ENCODE results near the gene HSPBP1. TPM values are rescaled to one million over a fixed set of nuclear protein-coding genes. Genes with fewer than 3 reads are reported as not detected.
A peak's percentile ranks its signal among the peaks of the same experiment; 100 is the strongest.

The HSPBP1 gene
- total RNA-seq, 1 donor from 2014 or later: 15.0 TPM

DNA sequence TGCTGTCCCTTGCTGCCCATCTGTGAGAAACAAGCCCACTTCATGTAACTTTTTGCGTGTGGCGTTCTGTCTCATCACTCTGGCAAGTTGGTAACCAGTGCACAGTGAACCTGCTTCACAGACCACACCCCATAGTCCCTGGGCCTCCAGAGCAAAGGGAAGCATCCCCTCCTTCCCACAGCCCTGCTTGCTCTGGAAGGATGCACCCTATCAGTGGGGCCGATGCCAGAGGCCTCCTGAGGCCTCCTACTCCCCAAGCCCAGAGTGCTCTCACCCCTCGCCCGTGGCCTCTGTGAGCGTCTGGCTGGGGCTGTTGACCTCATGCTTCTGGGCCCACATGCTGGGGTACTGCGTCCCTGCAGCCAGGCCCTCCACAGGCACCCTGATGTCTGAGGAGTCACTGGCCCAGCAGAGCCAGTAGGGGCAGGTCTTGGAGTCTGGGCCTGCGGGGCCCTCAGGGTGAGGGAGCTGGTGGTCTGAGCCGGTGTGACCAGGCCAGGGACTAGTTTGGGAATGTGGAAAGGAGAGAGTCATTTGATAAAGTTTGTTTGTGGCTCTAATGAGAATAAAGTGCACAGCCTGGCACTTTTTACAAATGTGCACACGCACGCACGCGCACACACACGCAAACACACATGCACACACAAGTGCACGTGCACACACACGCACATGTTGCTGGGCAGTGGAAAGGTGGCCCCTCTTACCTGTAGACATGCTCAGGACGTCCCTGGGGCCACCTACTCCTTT lies 56.4 kb downstream of the HSPBP1 start:
- Mint-ChIP-seq H3K36me3 (peaks cover 9% of the 10 kb centered on the region), H3K27me3 (ENCODE audit: insufficient read depth, low read depth) (peaks cover 4% of the 10 kb centered on the region), H3K27ac (no peak overlapping the region), H3K9me3 (peaks cover 5% of the 10 kb centered on the region), H3K4me3 (no peak overlapping the region), H3K4me1 (peaks cover 5% of the 10 kb centered on the region)
- Histone ChIP-seq H4K20me1 (ENCODE audit: low read depth) (peaks cover 5% of the 10 kb centered on the region), H3F3A (ENCODE audit: low read depth) (no peaks in the 10 kb centered on the region), H3K4me1 (no peaks in the 10 kb centered on the region), H3K9me3 (ENCODE audit: low read depth) (no peaks in the 10 kb centered on the region), H3K27ac (no peak overlapping the region), H3K36me3 (no peaks in the 10 kb centered on the region), H3K27me3 (no peaks in the 10 kb centered on the region), H3K9ac (no peak overlapping the region), H2AFZ (replicated peaks) (no peak overlapping the region), H3K4me3 (no peak overlapping the region), H3K4me2 (no peak overlapping the region), H3K79me2 (ENCODE audit: low read depth) (no peaks in the 10 kb centered on the region)
- DNase-seq (ENCODE audit: low spot score): no peak
- TF ChIP-seq CTCF (IDR thresholded peaks at IDR 0.05) (no peak), EZH2phosphoT487 (IDR thresholded peaks at IDR 0.05) (no peak), EZH2 (IDR thresholded peaks at IDR 0.05) (no peak)

DNA sequence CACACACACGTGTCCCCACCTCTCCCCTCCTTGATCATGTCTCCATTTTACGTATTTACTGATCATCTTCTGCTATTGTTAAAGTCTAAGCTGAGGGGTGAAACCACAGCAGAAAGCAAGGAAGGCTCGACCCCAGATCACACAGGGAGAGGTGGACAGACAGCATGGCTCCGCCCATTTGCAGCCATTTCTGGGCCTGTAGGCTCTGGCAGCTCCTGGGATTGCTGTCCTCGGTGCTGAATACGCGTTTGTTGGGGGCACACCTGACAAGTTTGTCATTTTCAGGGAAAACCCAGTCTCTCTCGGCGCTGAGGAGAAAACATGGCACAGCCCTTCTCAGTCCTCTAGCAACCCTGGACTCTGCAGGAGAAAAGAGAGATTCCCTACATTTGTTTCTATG lies 59.4 kb downstream of the HSPBP1 start:
- peak; percentile 76 for DNase-seq (ENCODE audit: low spot score)
- H3K27me3 Mint-ChIP-seq (ENCODE audit: insufficient read depth, low read depth): peaks cover 13% of the 10 kb centered on the region
- no peaks in the 10 kb centered on the region for H3K79me2 ChIP-seq (ENCODE audit: low read depth)

GRCh38 chr19:55216461-55217198 lies 63.3 kb downstream of the HSPBP1 start:
- Histone ChIP-seq H4K20me1 (ENCODE audit: low read depth) (peaks cover 7% of the 10 kb centered on the region), H3K9me3 (ENCODE audit: low read depth) (no peaks in the 10 kb centered on the region), H3K36me3 (no peaks in the 10 kb centered on the region), H3K27ac (no peak overlapping the region), H3K79me2 (ENCODE audit: low read depth) (no peaks in the 10 kb centered on the region), H3K4me3 (peak overlapping the region; percentile 48), H3K9ac (no peak overlapping the region), H3K27me3 (peaks cover 15% of the 10 kb centered on the region), H2AFZ (replicated peaks) (no peak overlapping the region), H3F3A (ENCODE audit: low read depth) (peaks cover 5% of the 10 kb centered on the region), H3K4me2 (peak overlapping the region; percentile 68), H3K4me1 (no peaks in the 10 kb centered on the region)
- Mint-ChIP-seq H3K27ac (no peak overlapping the region), H3K4me1 (peaks cover 20% of the 10 kb centered on the region), H3K27me3 (ENCODE audit: insufficient read depth, low read depth) (peaks cover 21% of the 10 kb centered on the region), H3K4me3 (peak overlapping the region; percentile 89), H3K36me3 (peaks cover 6% of the 10 kb centered on the region), H3K9me3 (peaks cover 9% of the 10 kb centered on the region)
- DNase-seq (ENCODE audit: low spot score): peak; percentile 95
- TF ChIP-seq EZH2 (IDR thresholded peaks at IDR 0.05): no peak
- no peak for TF ChIP-seq CTCF (IDR thresholded peaks at IDR 0.05)
- no peak for TF ChIP-seq EZH2phosphoT487 (IDR thresholded peaks at IDR 0.05)

More for the DNA sequence above, 59.4 kb downstream of the HSPBP1 start:
- peaks cover 6% of the 10 kb centered on the region for H3K36me3 Mint-ChIP-seq
- H3K4me3 Mint-ChIP-seq: no peak overlapping the region
- Histone ChIP-seq H3K9ac (no peak overlapping the region), H3K36me3 (no peaks in the 10 kb centered on the region), H4K20me1 (ENCODE audit: low read depth) (peaks cover 12% of the 10 kb centered on the region), H3K27ac (no peak overlapping the region), H3K4me1 (no peaks in the 10 kb centered on the region), H3F3A (ENCODE audit: low read depth) (peaks cover 5% of the 10 kb centered on the region), H3K4me3 (no peak overlapping the region), H3K27me3 (peaks cover 15% of the 10 kb centered on the region), H3K9me3 (ENCODE audit: low read depth) (no peaks in the 10 kb centered on the region), H3K4me2 (no peak overlapping the region), H2AFZ (replicated peaks) (no peak overlapping the region)
- H3K4me1 Mint-ChIP-seq: peaks cover 18% of the 10 kb centered on the region
- peaks cover 5% of the 10 kb centered on the region for H3K9me3 Mint-ChIP-seq
- H3K27ac Mint-ChIP-seq: no peak overlapping the region
- TF ChIP-seq EZH2phosphoT487 (IDR thresholded peaks at IDR 0.05): no peak
- no peak for TF ChIP-seq CTCF (IDR thresholded peaks at IDR 0.05)

Measured in neural progenitor cell (in vitro differentiated cells).